ENCODE results near the gene FAM118B. TPM values are rescaled to one million over a fixed set of nuclear protein-coding genes. Genes with fewer than 3 reads are reported as not detected.

FAM118B gene
- total RNA-seq, 1 donor from 2014 or later, result 26.7 TPM

DNA sequence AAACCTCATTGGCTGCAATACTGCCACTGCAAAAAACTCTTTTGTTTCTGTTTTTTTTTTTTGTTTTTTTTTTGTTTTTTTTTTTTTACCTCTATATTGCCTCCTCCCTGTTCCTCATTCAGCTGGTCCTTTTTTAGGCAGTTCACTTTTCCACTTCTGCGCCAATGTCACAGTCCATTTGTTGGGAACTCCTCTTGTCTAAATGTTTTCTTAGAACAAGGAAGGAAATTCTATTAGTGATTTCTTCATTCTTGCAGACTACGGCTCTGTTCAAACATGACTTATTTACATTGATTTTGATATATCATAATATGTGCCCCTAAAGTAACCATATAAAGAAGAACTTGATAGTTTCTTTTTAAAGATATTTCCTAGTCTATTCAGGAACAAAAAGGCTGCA, 2.9 kb downstream of the FAM118B start:
- no peak for DNase-seq
- Histone ChIP-seq H3K4me3 (peak overlapping the region; percentile 32), H3K27ac (replicated peaks) (peak overlapping the region; percentile 54), H3K27me3 (ENCODE audit: low read depth) (no peaks in the 10 kb centered on the region), H3K4me1 (peaks cover 67% of the 10 kb centered on the region), H3K9me3 (replicated peaks) (no peaks in the 10 kb centered on the region), H3K36me3 (peaks cover 7% of the 10 kb centered on the region)
- intact Hi-C loops (cut with micrococcal nuclease), result no loop called here
- TF ChIP-seq, protein P1, sequence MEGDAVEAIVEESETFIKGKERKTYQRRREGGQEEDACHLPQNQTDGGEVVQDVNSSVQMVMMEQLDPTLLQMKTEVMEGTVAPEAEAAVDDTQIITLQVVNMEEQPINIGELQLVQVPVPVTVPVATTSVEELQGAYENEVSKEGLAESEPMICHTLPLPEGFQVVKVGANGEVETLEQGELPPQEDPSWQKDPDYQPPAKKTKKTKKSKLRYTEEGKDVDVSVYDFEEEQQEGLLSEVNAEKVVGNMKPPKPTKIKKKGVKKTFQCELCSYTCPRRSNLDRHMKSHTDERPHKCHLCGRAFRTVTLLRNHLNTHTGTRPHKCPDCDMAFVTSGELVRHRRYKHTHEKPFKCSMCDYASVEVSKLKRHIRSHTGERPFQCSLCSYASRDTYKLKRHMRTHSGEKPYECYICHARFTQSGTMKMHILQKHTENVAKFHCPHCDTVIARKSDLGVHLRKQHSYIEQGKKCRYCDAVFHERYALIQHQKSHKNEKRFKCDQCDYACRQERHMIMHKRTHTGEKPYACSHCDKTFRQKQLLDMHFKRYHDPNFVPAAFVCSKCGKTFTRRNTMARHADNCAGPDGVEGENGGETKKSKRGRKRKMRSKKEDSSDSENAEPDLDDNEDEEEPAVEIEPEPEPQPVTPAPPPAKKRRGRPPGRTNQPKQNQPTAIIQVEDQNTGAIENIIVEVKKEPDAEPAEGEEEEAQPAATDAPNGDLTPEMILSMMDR (IDR thresholded peaks at IDR 0.05; ENCODE audit: borderline replicate concordance), result no peak

DNA sequence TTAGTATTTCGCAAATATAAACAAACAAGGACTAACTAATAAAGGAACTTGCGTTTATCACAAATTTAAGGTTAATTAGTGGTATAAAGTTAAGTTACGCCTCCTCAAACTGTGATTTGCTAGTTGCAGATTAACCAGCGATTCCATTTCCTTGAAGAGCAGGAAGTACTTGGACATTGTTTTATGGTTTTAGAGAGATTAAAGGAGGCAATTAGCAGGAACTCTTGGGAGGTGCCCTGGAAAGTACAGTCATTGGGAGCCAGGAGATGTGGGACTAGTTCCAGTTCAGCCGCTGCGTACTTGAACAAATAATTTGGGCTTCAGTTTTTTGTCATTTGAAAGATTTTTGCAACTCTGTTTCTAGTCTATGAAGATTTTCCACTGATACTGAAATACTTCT, 3.3 kb downstream of the FAM118B start:
- intact Hi-C loops (cut with micrococcal nuclease), result no loop called here
- Histone ChIP-seq H3K36me3 (peaks cover 3% of the 10 kb centered on the region), H3K27me3 (ENCODE audit: low read depth) (no peaks in the 10 kb centered on the region), H3K4me1 (peaks cover 67% of the 10 kb centered on the region), H3K27ac (replicated peaks) (peak overlapping the region; percentile 54), H3K4me3 (peak overlapping the region; percentile 32), H3K9me3 (replicated peaks) (no peaks in the 10 kb centered on the region)
- TF ChIP-seq, protein P1 (IDR thresholded peaks at IDR 0.05; ENCODE audit: borderline replicate concordance), result no peak
- DNase-seq, result no peak

DNA sequence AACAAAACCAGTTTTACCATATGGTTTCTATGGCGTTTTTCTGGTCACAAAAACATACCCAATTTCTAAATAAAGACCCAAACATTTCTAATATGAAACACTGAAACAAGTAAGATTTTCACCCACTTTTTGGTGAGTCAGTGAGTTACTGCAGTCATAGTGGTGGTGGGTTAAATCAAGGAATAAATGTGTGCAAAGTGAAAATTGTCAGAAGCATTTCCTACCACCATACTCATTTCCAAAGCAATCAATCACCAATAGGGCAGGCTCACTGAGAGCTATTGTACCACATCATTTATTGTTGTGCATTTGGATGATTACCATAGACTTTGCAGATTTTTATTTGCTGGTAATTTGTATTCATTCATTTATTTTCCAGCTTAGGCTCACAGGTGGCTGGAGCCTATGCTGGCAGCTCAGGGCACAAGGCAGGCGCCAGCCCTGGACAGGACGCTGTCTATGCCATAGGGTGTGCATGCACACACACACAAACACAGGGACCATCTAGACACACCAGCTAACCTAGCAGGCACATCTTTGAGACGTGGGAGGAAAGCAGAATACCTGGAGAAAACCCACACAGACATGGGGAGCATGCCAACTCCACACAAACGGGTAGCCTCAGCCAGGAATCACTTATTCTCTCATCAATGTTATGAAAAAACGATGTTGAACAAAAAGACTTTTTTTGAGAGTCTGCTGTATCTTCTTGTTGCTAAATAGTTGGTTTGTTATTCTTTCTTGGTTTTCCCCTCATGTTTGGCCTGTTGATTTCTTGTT, 5.1 kb downstream of the FAM118B start:
- intact Hi-C loops (cut with micrococcal nuclease), result no loop called here
- TF ChIP-seq, protein P1 (IDR thresholded peaks at IDR 0.05; ENCODE audit: borderline replicate concordance), result no peak
- H3K27me3 ChIP-seq (ENCODE audit: low read depth), result no peaks in the 10 kb centered on the region
- no peaks in the 10 kb centered on the region for H3K36me3 ChIP-seq
- H3K27ac ChIP-seq (replicated peaks), result no peak overlapping the region
- DNase-seq, result no peak
- no peaks in the 10 kb centered on the region for H3K9me3 ChIP-seq (replicated peaks)
- peaks cover 55% of the 10 kb centered on the region for H3K4me1 ChIP-seq
- H3K4me3 ChIP-seq, result no peak overlapping the region

DNA sequence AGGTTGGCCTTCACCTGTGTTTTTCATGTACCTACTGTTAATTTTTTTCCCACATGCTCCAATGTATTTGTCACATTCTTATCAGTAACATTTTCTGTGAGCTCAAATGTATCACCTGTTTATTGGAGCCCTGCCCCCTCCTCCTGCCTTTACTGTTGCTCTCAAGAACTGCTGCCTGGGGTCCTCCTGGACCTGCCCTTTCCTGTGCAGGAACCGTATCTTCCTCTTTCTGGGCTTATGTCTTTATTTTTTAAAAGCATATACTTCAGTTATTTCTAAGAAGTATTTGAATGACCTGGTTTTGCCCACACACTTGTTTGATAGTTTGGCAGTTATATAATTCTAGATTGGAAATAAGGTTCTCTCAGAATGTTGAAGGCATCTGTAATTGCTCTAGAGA, 5.9 kb downstream of the FAM118B start:
- Histone ChIP-seq H3K4me3 (no peak overlapping the region), H3K4me1 (peaks cover 47% of the 10 kb centered on the region), H3K27me3 (ENCODE audit: low read depth) (no peaks in the 10 kb centered on the region), H3K9me3 (replicated peaks) (no peaks in the 10 kb centered on the region), H3K36me3 (no peaks in the 10 kb centered on the region), H3K27ac (replicated peaks) (no peak overlapping the region)
- intact Hi-C loops (cut with micrococcal nuclease), result no loop called here
- TF ChIP-seq, protein P1 (IDR thresholded peaks at IDR 0.05; ENCODE audit: borderline replicate concordance), result no peak
- no peak for DNase-seq

DNA sequence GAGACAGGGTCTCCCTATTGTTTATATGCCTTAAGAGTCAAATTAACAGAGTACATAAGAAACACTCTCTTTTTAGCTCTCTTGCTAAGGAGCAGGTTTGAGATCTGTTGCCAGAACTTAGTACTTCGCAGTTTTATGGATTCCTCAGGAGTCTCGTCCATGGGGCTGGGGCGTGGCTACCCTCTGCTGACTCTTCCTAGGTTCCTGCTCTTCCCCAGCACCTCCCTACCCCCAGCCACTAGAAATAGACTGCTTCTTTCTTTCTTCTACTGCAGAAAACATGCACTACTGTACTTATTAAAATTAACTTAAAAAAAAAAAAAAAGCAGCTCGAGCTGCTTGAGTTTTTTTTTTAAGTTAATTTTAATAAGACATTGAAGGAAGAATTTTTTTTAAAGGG, 8.0 kb downstream of the FAM118B start:
- TF ChIP-seq, protein P1 (IDR thresholded peaks at IDR 0.05; ENCODE audit: borderline replicate concordance), result no peak
- intact Hi-C loops (cut with micrococcal nuclease), result no loop called here
- no peaks in the 10 kb centered on the region for H3K27me3 ChIP-seq (ENCODE audit: low read depth)
- no peak overlapping the region for H3K4me3 ChIP-seq
- H3K36me3 ChIP-seq, result no peaks in the 10 kb centered on the region
- H3K4me1 ChIP-seq, result peaks cover 27% of the 10 kb centered on the region
- H3K9me3 ChIP-seq (replicated peaks), result no peaks in the 10 kb centered on the region
- no peak for DNase-seq
- H3K27ac ChIP-seq (replicated peaks), result no peak overlapping the region

Measured in left ventricle myocardium inferior (tissue), 1 donor.